GM23338 (cell line): Measurements from ENCODE around the gene NSUN4.

Experiments used
- CREB1 ChIP-seq: fragments of 250-450 bp; sonication (Bioruptor Pico); IDR thresholded peaks from 2 replicates; pipeline ENCODE4 v1.5.0; 2020; ENCODE audit warnings: low read depth, mild to moderate bottlenecking, moderate library complexity
- CTCF ChIP-seq, 2 experiments: fragments of 200-600 bp in 1 of 2; sonication (generic) in 1 of 2; conservative IDR thresholded peaks; 2 replicates each; pipeline versions ENCODE4 v1.5.1 to v1.6.1; 2016 to 2017; ENCODE audit warnings: antibody characterized with exemption in 2 of 2, low read depth in 2 of 2, mild to moderate bottlenecking in 2 of 2, moderate library complexity in 1 of 2
- ETS1 ChIP-seq: IDR thresholded peaks from 2 replicates; pipeline ENCODE4 v1.6.1; 2016; ENCODE audit warnings: antibody characterized with exemption
- EZH2 ChIP-seq: fragments of 200-600 bp; sonication (generic); IDR thresholded peaks from one replicate; pipeline ENCODE4 v1.8.0; 2017; ENCODE audit warnings: antibody characterized with exemption, mild to moderate bottlenecking, low read depth; ENCODE audit not compliant: unreplicated experiment
- EZH2phosphoT487 ChIP-seq: fragments of 200-600 bp; sonication (generic); IDR thresholded peaks from one replicate; pipeline ENCODE4 v1.8.1; 2018; ENCODE audit warnings: antibody characterized with exemption; ENCODE audit not compliant: unreplicated experiment
- JUNB ChIP-seq: IDR thresholded peaks from one replicate; pipeline ENCODE4 v1.6.1; 2016; ENCODE audit warnings: antibody characterized with exemption; ENCODE audit not compliant: unreplicated experiment
- NANOG ChIP-seq: IDR thresholded peaks from 2 replicates; pipeline ENCODE4 v1.6.1; 2016; ENCODE audit warnings: antibody characterized with exemption, borderline replicate concordance
- POLR2AphosphoS5 ChIP-seq: IDR thresholded peaks from 2 replicates; pipeline ENCODE4 v1.6.1; 2016; ENCODE audit warnings: antibody characterized with exemption, low read depth
- REST ChIP-seq: IDR thresholded peaks from one replicate; pipeline ENCODE4 v1.6.1; 2018; ENCODE audit warnings: antibody characterized with exemption; ENCODE audit not compliant: unreplicated experiment
- STAT1 ChIP-seq: IDR thresholded peaks from one replicate; pipeline ENCODE4 v1.6.1; 2016; ENCODE audit warnings: antibody characterized with exemption; ENCODE audit not compliant: unreplicated experiment
- ZNF114 ChIP-seq: fragments of 250-450 bp; sonication (Bioruptor Pico); IDR thresholded peaks from 2 replicates; pipeline ENCODE4 v1.5.0; 2020; ENCODE audit warnings: mild to moderate bottlenecking, moderate library complexity
- ZNF462 ChIP-seq: fragments of 250-450 bp; sonication (Bioruptor Pico); IDR thresholded peaks from 2 replicates; pipeline ENCODE4 v1.5.0; 2020; ENCODE audit warnings: mild to moderate bottlenecking, moderate library complexity

- TF ChIP-seq CTCF (conservative IDR thresholded peaks at IDR 0.05; ENCODE audit: low read depth in 2 of 2): no peak
- TF ChIP-seq EZH2phosphoT487: no peak
- TF ChIP-seq JUNB: no peak
- TF ChIP-seq REST: no peak
- TF ChIP-seq EZH2: no peak
- no peak for TF ChIP-seq POLR2AphosphoS5
- TF ChIP-seq ZNF114 (CRISPR knock-in tag): no peak
- no peak for TF ChIP-seq CREB1 (CRISPR knock-in tag)
- TF ChIP-seq ZNF462 (CRISPR knock-in tag): no peak
- no peak for TF ChIP-seq ETS1
- TF ChIP-seq NANOG: no peak
- TF ChIP-seq STAT1: no peak
Observed at GRCh38 chr1:46352363-46352762, 11.8 kb downstream of the NSUN4 start.
